HG03103 (cell line): Measurements from ENCODE around the gene PGRMC1.
"Not testable (repeated sequence)": the region's sequence is repeated elsewhere in the genome, so short reads cannot be mapped to it uniquely, and the experiment has no call there.

Source experiments
- ATAC-seq: cut with Tn5 transposase; IDR thresholded peaks from one replicate; pipeline ENCODE4 v1.9.1; 2021; ENCODE audit warnings: low read depth; ENCODE audit not compliant: unreplicated experiment

PGRMC1 gene

GRCh38 chrX:119231936-119232445 is 4.1 kb upstream of the PGRMC1 start:
- ATAC-seq = no peak

GRCh38 chrX:119235051-119235511 is 1.0 kb upstream of the PGRMC1 start:
- no peak for ATAC-seq

- peak; percentile 11 for ATAC-seq
Observed at GRCh38 chrX:119236623-119237561, 807 bp downstream of the PGRMC1 start.

- ATAC-seq = no peak
Observed at GRCh38 chrX:119237562-119237942, 1.5 kb downstream of the PGRMC1 start.

GRCh38 chrX:119238557-119238956 is 2.5 kb downstream of the PGRMC1 start:
- no peak for ATAC-seq

GRCh38 chrX:119240356-119240755 is 4.3 kb downstream of the PGRMC1 start:
- ATAC-seq = no peak

- no peak for ATAC-seq
Observed at GRCh38 chrX:119247702-119248101, 11.6 kb downstream of the PGRMC1 start.

GRCh38 chrX:119249891-119250290 is 13.8 kb downstream of the PGRMC1 start:
- no peak for ATAC-seq

- no peak for ATAC-seq
Observed at GRCh38 chrX:119251386-119251785, 15.3 kb downstream of the PGRMC1 start.

GRCh38 chrX:119252716-119253115 is 16.6 kb downstream of the PGRMC1 start:
- ATAC-seq = no peak

GRCh38 chrX:119266364-119266995 is 30.4 kb downstream of the PGRMC1 start:
- no peak for ATAC-seq

- ATAC-seq = not testable (repeated sequence)
Observed at GRCh38 chrX:119267115-119267514, 31.0 kb downstream of the PGRMC1 start.

GRCh38 chrX:119272882-119273419 is 36.9 kb downstream of the PGRMC1 start:
- ATAC-seq = no peak

- no peak for ATAC-seq
Observed at GRCh38 chrX:119273420-119274192, 37.5 kb downstream of the PGRMC1 start.

GRCh38 chrX:119282347-119282746 is 46.3 kb downstream of the PGRMC1 start:
- ATAC-seq = not testable (repeated sequence)

GRCh38 chrX:119288890-119289393 is 52.9 kb downstream of the PGRMC1 start:
- ATAC-seq = no peak

- ATAC-seq = no peak
Observed at GRCh38 chrX:119290476-119290875, 54.4 kb downstream of the PGRMC1 start.

GRCh38 chrX:119291246-119291645 is 55.2 kb downstream of the PGRMC1 start:
- not testable (repeated sequence) for ATAC-seq

- ATAC-seq = no peak
Observed at GRCh38 chrX:119292445-119292844, 56.4 kb downstream of the PGRMC1 start.
